ENCODE measurements around the gene C2orf49.

C2orf49 gene

GRCh38 chr2:105383432-105384166, 46.3 kb downstream of the C2orf49 start:
- DNase-seq (ENCODE audit: low spot score) = no peak

- no peak for DNase-seq (ENCODE audit: low spot score)
Observed at GRCh38 chr2:105384216-105384615, 46.9 kb downstream of the C2orf49 start.

GRCh38 chr2:105384861-105385260, 47.5 kb downstream of the C2orf49 start:
- no peak for DNase-seq (ENCODE audit: low spot score)

GRCh38 chr2:105385731-105386540, 48.6 kb downstream of the C2orf49 start:
- DNase-seq (ENCODE audit: low spot score) = no peak

- DNase-seq (ENCODE audit: low spot score) = no peak
Observed at GRCh38 chr2:105387225-105387624, 49.9 kb downstream of the C2orf49 start.

- peak; percentile 70 for DNase-seq (ENCODE audit: low spot score)
Observed at GRCh38 chr2:105388971-105389381, 51.6 kb downstream of the C2orf49 start.

GRCh38 chr2:105390454-105390853, 53.1 kb downstream of the C2orf49 start:
- no peak for DNase-seq (ENCODE audit: low spot score)

- DNase-seq (ENCODE audit: low spot score) = no peak
Observed at GRCh38 chr2:105391058-105391627, 53.8 kb downstream of the C2orf49 start.

GRCh38 chr2:105391763-105392662, 54.7 kb downstream of the C2orf49 start:
- DNase-seq (ENCODE audit: low spot score) = no peak

- DNase-seq (ENCODE audit: low spot score) = peak; percentile 46
Observed at GRCh38 chr2:105393373-105394055, 56.2 kb downstream of the C2orf49 start.

GRCh38 chr2:105394951-105395611, 57.7 kb downstream of the C2orf49 start:
- DNase-seq (ENCODE audit: low spot score) = no peak

- no peak for DNase-seq (ENCODE audit: low spot score)
Observed at GRCh38 chr2:105395691-105396090, 58.4 kb downstream of the C2orf49 start.

GRCh38 chr2:105396254-105397024, 59.1 kb downstream of the C2orf49 start:
- DNase-seq (ENCODE audit: low spot score) = peak; percentile 88

- peak; percentile 27 for DNase-seq (ENCODE audit: low spot score)
Observed at GRCh38 chr2:105397025-105397722, 59.8 kb downstream of the C2orf49 start.

GRCh38 chr2:105397953-105398335, 60.6 kb downstream of the C2orf49 start:
- no peak for DNase-seq (ENCODE audit: low spot score)

- peak; percentile 88 for DNase-seq (ENCODE audit: low spot score)
Observed at GRCh38 chr2:105398336-105399206, 61.2 kb downstream of the C2orf49 start, which contains the start of gene FHL2. FHL2 (minus strand) TSS chr2:105399051; CDS start chr2:105386516, 12,535 bp downstream.
